Gastroesophageal sphincter (tissue), 3 donors: ENCODE results near the gene MED10.
"Not testable (repeated sequence)": the region's sequence is repeated elsewhere in the genome, so short reads cannot be mapped to it uniquely, and the experiment has no call there.

Experiments used
- CTCF ChIP-seq, 4 experiments: fragments of 200-600 bp in 2 of 4; fragments of 450-650 bp in 2 of 4; sonication (generic) in 1 of 4; IDR thresholded peaks; one replicate each; pipeline ENCODE4 v1.5.1; 2017 to 2019; ENCODE audit warnings: antibody characterized with exemption in 4 of 4, mild to moderate bottlenecking in 2 of 4, moderate library complexity in 2 of 4
- EP300 ChIP-seq: sonication (generic); formaldehyde crosslinking; IDR thresholded peaks from one replicate; pipeline ENCODE4 v1.6.1; 2017; ENCODE audit warnings: antibody characterized with exemption, mild to moderate bottlenecking

GRCh38 chr5:6363454-6364011 lies 14.8 kb downstream of the MED10 start:
- TF ChIP-seq CTCF (IDR thresholded peaks at IDR 0.05); EP300: not testable (repeated sequence)
